ENCODE data around the gene ME3.

GRCh38 chr11:86692317-86692716, 19.9 kb upstream of the ME3 start:
- no peak for TF ChIP-seq CTCF (IDR thresholded peaks at IDR 0.05)
- no peak for TF ChIP-seq POLR2A (IDR thresholded peaks at IDR 0.05)
